ENCODE results near the gene CMTM1. TPM values are rescaled to one million over a fixed set of nuclear protein-coding genes. Genes with fewer than 3 reads are reported as not detected.
"Not testable (repeated sequence)": the region's sequence is repeated elsewhere in the genome, so short reads cannot be mapped to it uniquely, and the experiment has no call there.

The CMTM1 gene
- total RNA-seq, 2 donors from 2014 or later = 10.1 to 14.4 TPM

DNA sequence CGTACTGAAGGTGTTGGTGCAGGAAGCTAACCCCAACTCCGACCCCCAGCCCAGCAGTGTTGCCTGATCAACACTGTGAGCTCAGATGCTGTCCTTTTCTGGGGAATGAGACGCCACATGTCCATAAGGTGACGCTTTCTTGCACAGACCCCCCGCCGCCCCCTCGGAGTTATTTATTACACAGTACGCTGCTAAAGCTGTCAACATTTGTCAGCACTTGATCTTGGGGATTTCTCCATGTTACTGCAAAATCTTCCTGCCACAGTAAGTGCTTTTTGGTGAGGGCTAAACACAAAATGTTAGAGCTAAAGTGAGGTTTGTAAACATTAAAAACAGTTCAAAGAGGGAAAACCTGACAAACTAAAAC is 54.2 kb downstream of the CMTM1 start:
- no peak for DNase-seq
- no peaks in the 10 kb centered on the region for H3K4me1 Mint-ChIP-seq (ENCODE audit: low read depth)

DNA sequence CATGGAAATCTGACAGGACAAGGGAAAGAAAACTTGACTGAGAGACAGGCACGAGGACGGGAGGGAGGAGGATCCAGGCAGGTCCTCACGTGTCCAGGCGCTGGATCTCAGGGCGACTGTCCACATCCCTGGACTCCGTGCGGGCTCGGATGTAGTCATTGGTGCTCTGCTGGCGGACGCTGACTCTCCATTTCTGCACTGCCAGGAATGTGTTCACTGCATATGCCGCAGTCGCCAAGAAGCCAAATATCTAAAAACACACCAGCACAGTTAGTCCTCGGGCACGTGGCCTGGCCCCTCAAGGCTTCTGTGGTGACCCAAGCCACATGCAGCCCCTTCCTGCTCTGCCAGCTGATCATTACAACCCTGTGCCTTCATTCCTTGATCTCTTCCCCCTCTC is 55.7 kb downstream of the CMTM1 start:
- no peaks in the 10 kb centered on the region for H3K27me3 Mint-ChIP-seq (ENCODE audit: low read depth)
- no peaks in the 10 kb centered on the region for H3K4me1 Mint-ChIP-seq (ENCODE audit: low read depth)
- H3K27ac Mint-ChIP-seq = no peak overlapping the region
- ATAC-seq (replicated peaks in 1 of 2) (no peak), DNase-seq (no peak)
- H3K9me3 Mint-ChIP-seq = no peaks in the 10 kb centered on the region
- H3K4me3 Mint-ChIP-seq = no peak overlapping the region
- H3K36me3 Mint-ChIP-seq (ENCODE audit: insufficient read depth in 2 of 2) = no peaks in the 10 kb centered on the region

More for the DNA sequence above, 54.2 kb downstream of the CMTM1 start:
- ATAC-seq (replicated peaks in 1 of 2) = no peak
- Mint-ChIP-seq H3K9me3 (no peaks in the 10 kb centered on the region), H3K4me3 (no peak overlapping the region), H3K27me3 (ENCODE audit: low read depth) (no peaks in the 10 kb centered on the region), H3K27ac (no peak overlapping the region), H3K36me3 (ENCODE audit: insufficient read depth in 2 of 2) (no peaks in the 10 kb centered on the region)

DNA sequence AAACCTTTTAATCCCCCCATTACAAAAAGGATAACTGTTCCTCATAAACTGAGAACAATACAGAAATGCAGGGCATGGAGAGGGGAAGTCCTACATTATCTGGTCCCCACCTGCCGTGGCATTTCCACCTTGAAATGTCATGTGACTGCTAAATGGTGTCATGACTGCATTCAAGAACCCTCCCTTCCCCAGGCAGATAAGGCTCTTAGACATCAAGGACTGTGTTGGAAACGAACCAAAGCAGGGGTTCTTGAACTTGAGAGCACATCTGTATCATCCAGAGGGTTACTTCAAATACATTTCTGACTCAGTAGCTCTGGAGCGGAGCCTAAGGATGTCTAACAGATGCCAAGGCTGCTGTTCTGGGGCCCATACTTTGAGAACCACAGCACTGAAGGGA is 56.6 kb downstream of the CMTM1 start:
- no peak for ATAC-seq (replicated peaks in 1 of 2)
- Mint-ChIP-seq H3K4me1 (ENCODE audit: low read depth) (no peaks in the 10 kb centered on the region), H3K4me3 (no peak overlapping the region), H3K27ac (no peak overlapping the region), H3K36me3 (ENCODE audit: insufficient read depth in 2 of 2) (no peaks in the 10 kb centered on the region), H3K9me3 (no peaks in the 10 kb centered on the region), H3K27me3 (ENCODE audit: low read depth) (no peaks in the 10 kb centered on the region)
- no peak for DNase-seq

DNA sequence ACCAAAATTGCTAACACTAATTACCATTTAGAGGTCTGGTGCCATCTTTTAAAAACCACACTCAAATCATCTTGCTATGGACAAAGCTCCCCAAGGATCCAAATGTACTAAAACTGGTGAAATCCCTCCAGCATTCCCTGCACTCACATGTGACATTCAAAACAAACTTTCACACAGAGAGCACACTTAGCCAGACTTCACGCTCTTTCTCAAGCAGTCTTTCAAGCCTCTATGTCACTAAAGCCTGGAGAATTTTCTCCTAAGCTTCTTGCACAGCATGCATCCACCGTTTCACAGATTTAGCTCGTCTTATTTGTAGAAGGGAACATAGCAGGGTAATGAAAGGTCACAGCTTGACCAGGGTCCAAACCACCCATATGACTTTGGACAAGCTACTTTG is 57.5 kb downstream of the CMTM1 start:
- no peak for DNase-seq
- no peak for ATAC-seq (replicated peaks in 1 of 2)
- Mint-ChIP-seq H3K36me3 (ENCODE audit: insufficient read depth in 2 of 2) (no peaks in the 10 kb centered on the region), H3K27me3 (ENCODE audit: low read depth) (no peaks in the 10 kb centered on the region), H3K27ac (no peak overlapping the region), H3K4me1 (ENCODE audit: low read depth) (no peaks in the 10 kb centered on the region), H3K9me3 (no peaks in the 10 kb centered on the region), H3K4me3 (no peak overlapping the region)

DNA sequence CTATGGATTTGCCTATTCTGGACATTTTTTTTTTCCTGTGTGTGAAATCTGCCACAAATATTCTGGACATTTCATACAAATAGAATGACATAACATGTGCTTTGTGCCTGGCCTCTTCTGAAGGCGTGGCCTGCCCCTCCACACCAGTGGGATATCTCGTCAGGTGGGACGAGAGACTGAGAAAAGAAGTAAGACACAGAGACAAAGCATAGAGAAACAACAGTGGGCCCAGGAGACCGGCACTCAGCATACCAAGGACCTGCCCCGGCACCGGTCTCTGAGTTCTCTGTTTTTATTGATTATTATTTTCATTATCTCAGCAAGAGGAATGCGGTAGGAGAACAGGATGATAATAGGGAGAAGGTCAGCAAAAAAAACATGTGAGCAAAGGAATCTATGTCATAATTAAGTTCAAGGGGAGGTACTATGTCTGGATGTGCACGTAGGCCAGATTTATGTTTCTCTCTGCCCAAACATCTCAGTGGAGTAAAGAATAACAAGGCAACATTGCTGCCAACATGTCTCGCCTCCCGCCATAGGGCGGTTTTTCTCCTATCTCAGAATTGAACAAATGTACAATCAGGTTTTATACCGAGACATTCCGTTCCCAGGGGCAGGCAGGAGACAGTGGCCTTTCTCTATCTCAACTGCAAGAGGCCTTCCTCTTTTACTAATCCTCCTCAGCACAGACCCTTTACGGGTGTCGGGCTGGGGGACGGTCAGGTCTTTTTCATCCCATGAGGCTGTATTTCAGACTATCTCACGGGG is 61.6 kb downstream of the CMTM1 start:
- ATAC-seq (replicated peaks in 1 of 2); H3K27me3 Mint-ChIP-seq (ENCODE audit: low read depth); H3K4me3 Mint-ChIP-seq; H3K36me3 Mint-ChIP-seq (ENCODE audit: insufficient read depth in 2 of 2); H3K9me3 Mint-ChIP-seq; H3K27ac Mint-ChIP-seq; H3K4me1 Mint-ChIP-seq (ENCODE audit: low read depth); DNase-seq: not testable (repeated sequence)

Other genes with a start within 250 kb of the CMTM1 start
- not detected for gene CDH5, start 199.7 kb upstream of the CMTM1 start, total RNA-seq
- gene BEAN1, start 139.1 kb upstream of the CMTM1 start, total RNA-seq = not detected
- 10 to 100 TPM; 16.4 to 16.6 TPM for gene TK2, start 16.3 kb upstream of the CMTM1 start, total RNA-seq
- 100 to 1,000 TPM; 163 to 172 TPM for gene CKLF, start 13.9 kb upstream of the CMTM1 start, total RNA-seq
- 1 to 10 TPM in 1 of 2 donors, under 1 TPM in 1; 0.31 to 1.2 TPM for gene CMTM2, start 13.0 kb downstream of the CMTM1 start, total RNA-seq
- 10 to 100 TPM; 82.4 to 90.6 TPM for gene CMTM3, start 38.3 kb downstream of the CMTM1 start, total RNA-seq
- gene CMTM4, start 130.3 kb downstream of the CMTM1 start, total RNA-seq = 1 to 10 TPM; 3.7 to 3.9 TPM
- gene DYNC1LI2, start 185.2 kb downstream of the CMTM1 start, total RNA-seq = 10 to 100 TPM; 60.0 to 67.6 TPM
- under 1 TPM in 1 of 2 donors, not detected in 1; 0.14 TPM for gene TERB1, start 235.1 kb downstream of the CMTM1 start, total RNA-seq